GM12892 (cell line): Measurements from ENCODE around the gene ITSN1.
"Not testable (repeated sequence)": the region's sequence is repeated elsewhere in the genome, so short reads cannot be mapped to it uniquely, and the experiment has no call there.

ENCODE experiments used
- DNase-seq: peaks from one replicate; pipeline ENCODE4 v3.0.0; 2011; ENCODE audit not compliant: insufficient read length
- FAIRE-seq: peaks from 2 replicates; lab custom pipeline; 2011; peaks lifted over from hg19 to GRCh38; lab: Jason Lieb, UNC
- POLR2A ChIP-seq: IDR thresholded peaks from 2 replicates; pipeline ENCODE4 v1.6.1; 2011; ENCODE audit warnings: low read depth, low read length, control low read depth
- POLR2AphosphoS5 ChIP-seq: IDR thresholded peaks from 2 replicates; pipeline ENCODE4 v1.6.1; 2011; ENCODE audit warnings: low read depth, low read length, control low read depth
- TAF1 ChIP-seq: IDR thresholded peaks from 2 replicates; pipeline ENCODE4 v1.6.1; 2011; ENCODE audit warnings: low read depth, mild to moderate bottlenecking, control low read depth, low read length, borderline replicate concordance

ITSN1 gene

GRCh38 chr21:33865176-33865575 lies 222.9 kb downstream of the ITSN1 start:
- TF ChIP-seq TAF1 (no peak), POLR2A (no peak)
- FAIRE-seq, result no peak
- no peak for DNase-seq

- no peak for FAIRE-seq
- TF ChIP-seq POLR2AphosphoS5, result no peak
- TF ChIP-seq TAF1, result no peak
- no peak for TF ChIP-seq POLR2A
Observed at GRCh38 chr21:33865996-33866575, 223.8 kb downstream of the ITSN1 start.

GRCh38 chr21:33866826-33867225 lies 224.5 kb downstream of the ITSN1 start:
- FAIRE-seq, result no peak
- DNase-seq, result no peak
- TF ChIP-seq POLR2AphosphoS5 (no peak), TAF1 (no peak), POLR2A (no peak)

More at GRCh38 chr21:33865996-33866575, 223.8 kb downstream of the ITSN1 start:
- no peak for DNase-seq

GRCh38 chr21:33867868-33868267 lies 225.6 kb downstream of the ITSN1 start:
- DNase-seq, FAIRE-seq: not testable (repeated sequence)

GRCh38 chr21:33869873-33870272 lies 227.6 kb downstream of the ITSN1 start:
- DNase-seq, result no peak
- FAIRE-seq, result no peak
- TF ChIP-seq POLR2A, result no peak
- no peak for TF ChIP-seq TAF1
- no peak for TF ChIP-seq POLR2AphosphoS5

GRCh38 chr21:33870768-33871167 lies 228.5 kb downstream of the ITSN1 start:
- FAIRE-seq, result no peak
- no peak for DNase-seq
- TF ChIP-seq POLR2AphosphoS5 (no peak), POLR2A (no peak), TAF1 (no peak)

- no peak for DNase-seq
- TF ChIP-seq POLR2AphosphoS5 (no peak), POLR2A (no peak), TAF1 (no peak)
- no peak for FAIRE-seq
Observed at GRCh38 chr21:33871171-33871570, 228.9 kb downstream of the ITSN1 start.

- FAIRE-seq (no peak), DNase-seq (no peak)
- no peak for TF ChIP-seq POLR2A
- TF ChIP-seq TAF1, result no peak
- no peak for TF ChIP-seq POLR2AphosphoS5
Observed at GRCh38 chr21:33872881-33873515, 230.7 kb downstream of the ITSN1 start.

GRCh38 chr21:33874161-33874560 lies 231.9 kb downstream of the ITSN1 start:
- TF ChIP-seq TAF1 (no peak), POLR2A (no peak), POLR2AphosphoS5 (no peak)
- FAIRE-seq, result no peak

GRCh38 chr21:33875026-33875695 lies 232.9 kb downstream of the ITSN1 start:
- DNase-seq (no peak), FAIRE-seq (no peak)
- no peak for TF ChIP-seq POLR2A
- TF ChIP-seq TAF1, result no peak
- TF ChIP-seq POLR2AphosphoS5, result no peak

More at GRCh38 chr21:33874161-33874560, 231.9 kb downstream of the ITSN1 start:
- no peak for DNase-seq

- TF ChIP-seq POLR2AphosphoS5, result no peak
- no peak for TF ChIP-seq TAF1
- TF ChIP-seq POLR2A, result no peak
- FAIRE-seq (no peak), DNase-seq (no peak)
Observed at GRCh38 chr21:33878824-33879223, 236.5 kb downstream of the ITSN1 start.

GRCh38 chr21:33880626-33881025 lies 238.3 kb downstream of the ITSN1 start:
- TF ChIP-seq POLR2A (no peak), POLR2AphosphoS5 (no peak), TAF1 (no peak)
- DNase-seq, result no peak
- FAIRE-seq, result no peak
